Measurements from ENCODE around the gene ST3GAL3. TPM values are rescaled to one million over a fixed set of nuclear protein-coding genes. Genes with fewer than 3 reads are reported as not detected.

The ST3GAL3 gene
- polyA plus RNA-seq, 2 donors = 3.6 to 4.5 TPM

GRCh38 chr1:43791243-43791642 lies 83.9 kb downstream of the ST3GAL3 start:
- Histone ChIP-seq H3K27ac (ENCODE audit: low read depth in 2 of 2, low read length in 1 of 2) (no peak overlapping the region), H3K9me3 (ENCODE audit: control insufficient read depth in 2 of 2, insufficient read depth in 1 of 2, low read depth in 1 of 2, low read length in 1 of 2) (no peaks in the 10 kb centered on the region), H3K4me3 (ENCODE audit: low read depth in 1 of 2, low read length in 2 of 2) (no peak overlapping the region), H3K36me3 (ENCODE audit: control insufficient read depth in 2 of 2, insufficient read depth in 2 of 2, low read length in 1 of 2) (peaks cover 4% of the 10 kb centered on the region in 2 donors), H3K27me3 (ENCODE audit: control insufficient read depth in 1 of 2, insufficient read depth in 2 of 2, low read length in 2 of 2) (no peaks in the 10 kb centered on the region), H3K4me1 (ENCODE audit: control insufficient read depth in 2 of 2, insufficient read depth in 2 of 2, low read length in 1 of 2) (peaks cover 0 to 2% of the 10 kb centered on the region in 2 donors)
- WGBS, 2 donors = 96 to 99% methylated on average over 2 of the region's 2 CpGs

GRCh38 chr1:43796111-43796581 lies 88.8 kb downstream of the ST3GAL3 start:
- 60 to 82% methylated on average over 1 of the region's 1 CpG for WGBS, 2 donors
- H3K4me3 ChIP-seq (ENCODE audit: low read depth in 1 of 2, low read length in 2 of 2) = no peak overlapping the region
- peaks cover 4% of the 10 kb centered on the region in 2 donors for H3K36me3 ChIP-seq (ENCODE audit: control insufficient read depth in 2 of 2, insufficient read depth in 2 of 2, low read length in 1 of 2)
- H3K9me3 ChIP-seq (ENCODE audit: control insufficient read depth in 2 of 2, insufficient read depth in 1 of 2, low read depth in 1 of 2, low read length in 1 of 2) = no peaks in the 10 kb centered on the region
- no peak overlapping the region for H3K27ac ChIP-seq (ENCODE audit: low read depth in 2 of 2, low read length in 1 of 2)
- no peaks in the 10 kb centered on the region for H3K27me3 ChIP-seq (ENCODE audit: control insufficient read depth in 1 of 2, insufficient read depth in 2 of 2, low read length in 2 of 2)
- H3K4me1 ChIP-seq (ENCODE audit: control insufficient read depth in 2 of 2, insufficient read depth in 2 of 2, low read length in 1 of 2) = peaks cover 0 to 2% of the 10 kb centered on the region in 2 donors

GRCh38 chr1:43797891-43798290 lies 90.6 kb downstream of the ST3GAL3 start:
- Histone ChIP-seq H3K27me3 (ENCODE audit: control insufficient read depth in 1 of 2, insufficient read depth in 2 of 2, low read length in 2 of 2) (no peaks in the 10 kb centered on the region), H3K9me3 (ENCODE audit: control insufficient read depth in 2 of 2, insufficient read depth in 1 of 2, low read depth in 1 of 2, low read length in 1 of 2) (no peaks in the 10 kb centered on the region), H3K4me3 (ENCODE audit: low read depth in 1 of 2, low read length in 2 of 2) (no peak overlapping the region), H3K27ac (ENCODE audit: low read depth in 2 of 2, low read length in 1 of 2) (no peak overlapping the region), H3K36me3 (ENCODE audit: control insufficient read depth in 2 of 2, insufficient read depth in 2 of 2, low read length in 1 of 2) (peaks cover 0 to under 1% of the 10 kb centered on the region in 2 donors), H3K4me1 (ENCODE audit: control insufficient read depth in 2 of 2, insufficient read depth in 2 of 2, low read length in 1 of 2) (no peaks in the 10 kb centered on the region)
- WGBS, 2 donors = 93% methylated on average over 3 of the region's 3 CpGs

GRCh38 chr1:43799656-43800635 lies 92.6 kb downstream of the ST3GAL3 start:
- no peaks in the 10 kb centered on the region for H3K9me3 ChIP-seq (ENCODE audit: control insufficient read depth in 2 of 2, insufficient read depth in 1 of 2, low read depth in 1 of 2, low read length in 1 of 2)
- H3K27me3 ChIP-seq (ENCODE audit: control insufficient read depth in 1 of 2, insufficient read depth in 2 of 2, low read length in 2 of 2) = no peaks in the 10 kb centered on the region
- H3K27ac ChIP-seq (ENCODE audit: low read depth in 2 of 2, low read length in 1 of 2) = no peak overlapping the region
- no peaks in the 10 kb centered on the region for H3K4me1 ChIP-seq (ENCODE audit: control insufficient read depth in 2 of 2, insufficient read depth in 2 of 2, low read length in 1 of 2)
- H3K36me3 ChIP-seq (ENCODE audit: control insufficient read depth in 2 of 2, insufficient read depth in 2 of 2, low read length in 1 of 2) = no peaks in the 10 kb centered on the region
- no peak overlapping the region for H3K4me3 ChIP-seq (ENCODE audit: low read depth in 1 of 2, low read length in 2 of 2)
- WGBS, 2 donors = 79 to 82% methylated on average over 4 of the region's 4 CpGs

GRCh38 chr1:43800771-43801170 lies 93.4 kb downstream of the ST3GAL3 start:
- no peaks in the 10 kb centered on the region for H3K4me1 ChIP-seq (ENCODE audit: control insufficient read depth in 2 of 2, insufficient read depth in 2 of 2, low read length in 1 of 2)
- no peaks in the 10 kb centered on the region for H3K36me3 ChIP-seq (ENCODE audit: control insufficient read depth in 2 of 2, insufficient read depth in 2 of 2, low read length in 1 of 2)
- H3K27me3 ChIP-seq (ENCODE audit: control insufficient read depth in 1 of 2, insufficient read depth in 2 of 2, low read length in 2 of 2) = no peaks in the 10 kb centered on the region
- H3K4me3 ChIP-seq (ENCODE audit: low read depth in 1 of 2, low read length in 2 of 2) = no peak overlapping the region
- no peak overlapping the region for H3K27ac ChIP-seq (ENCODE audit: low read depth in 2 of 2, low read length in 1 of 2)
- WGBS, 2 donors = 94 to 97% methylated on average over 3 of the region's 3 CpGs
- H3K9me3 ChIP-seq (ENCODE audit: control insufficient read depth in 2 of 2, insufficient read depth in 1 of 2, low read depth in 1 of 2, low read length in 1 of 2) = no peaks in the 10 kb centered on the region

- no peaks in the 10 kb centered on the region for H3K36me3 ChIP-seq (ENCODE audit: control insufficient read depth in 2 of 2, insufficient read depth in 2 of 2, low read length in 1 of 2)
- H3K4me3 ChIP-seq (ENCODE audit: low read depth in 1 of 2, low read length in 2 of 2) = no peak overlapping the region
- 80 to 83% methylated on average over 3 of the region's 3 CpGs for WGBS, 2 donors
- no peak overlapping the region for H3K27ac ChIP-seq (ENCODE audit: low read depth in 2 of 2, low read length in 1 of 2)
- no peaks in the 10 kb centered on the region for H3K4me1 ChIP-seq (ENCODE audit: control insufficient read depth in 2 of 2, insufficient read depth in 2 of 2, low read length in 1 of 2)
- H3K9me3 ChIP-seq (ENCODE audit: control insufficient read depth in 2 of 2, insufficient read depth in 1 of 2, low read depth in 1 of 2, low read length in 1 of 2) = no peaks in the 10 kb centered on the region
- no peaks in the 10 kb centered on the region for H3K27me3 ChIP-seq (ENCODE audit: control insufficient read depth in 1 of 2, insufficient read depth in 2 of 2, low read length in 2 of 2)
These were observed 93.9 kb downstream of the ST3GAL3 start for GRCh38 chr1:43801203-43801602.

GRCh38 chr1:43802356-43802980 lies 95.1 kb downstream of the ST3GAL3 start:
- 92 to 95% methylated on average over 4 of the region's 4 CpGs for WGBS, 2 donors
- Histone ChIP-seq H3K9me3 (ENCODE audit: control insufficient read depth in 2 of 2, insufficient read depth in 1 of 2, low read depth in 1 of 2, low read length in 1 of 2) (no peaks in the 10 kb centered on the region), H3K27me3 (ENCODE audit: control insufficient read depth in 1 of 2, insufficient read depth in 2 of 2, low read length in 2 of 2) (no peaks in the 10 kb centered on the region), H3K4me3 (ENCODE audit: low read depth in 1 of 2, low read length in 2 of 2) (no peak overlapping the region), H3K36me3 (ENCODE audit: control insufficient read depth in 2 of 2, insufficient read depth in 2 of 2, low read length in 1 of 2) (no peaks in the 10 kb centered on the region), H3K27ac (ENCODE audit: low read depth in 2 of 2, low read length in 1 of 2) (no peak overlapping the region), H3K4me1 (ENCODE audit: control insufficient read depth in 2 of 2, insufficient read depth in 2 of 2, low read length in 1 of 2) (no peaks in the 10 kb centered on the region)

- WGBS, 2 donors = 95 to 98% methylated on average over 9 of the region's 9 CpGs
- H3K36me3 ChIP-seq (ENCODE audit: control insufficient read depth in 2 of 2, insufficient read depth in 2 of 2, low read length in 1 of 2) = no peaks in the 10 kb centered on the region
These were observed 95.8 kb downstream of the ST3GAL3 start for GRCh38 chr1:43803105-43803504.

GRCh38 chr1:43803646-43804045 lies 96.3 kb downstream of the ST3GAL3 start:
- H3K9me3 ChIP-seq (ENCODE audit: control insufficient read depth in 2 of 2, insufficient read depth in 1 of 2, low read depth in 1 of 2, low read length in 1 of 2) = no peaks in the 10 kb centered on the region
- no peak overlapping the region for H3K4me3 ChIP-seq (ENCODE audit: low read depth in 1 of 2, low read length in 2 of 2)
- no peaks in the 10 kb centered on the region for H3K36me3 ChIP-seq (ENCODE audit: control insufficient read depth in 2 of 2, insufficient read depth in 2 of 2, low read length in 1 of 2)
- H3K27ac ChIP-seq (ENCODE audit: low read depth in 2 of 2, low read length in 1 of 2) = no peak overlapping the region
- H3K4me1 ChIP-seq (ENCODE audit: control insufficient read depth in 2 of 2, insufficient read depth in 2 of 2, low read length in 1 of 2) = no peaks in the 10 kb centered on the region
- no peaks in the 10 kb centered on the region for H3K27me3 ChIP-seq (ENCODE audit: control insufficient read depth in 1 of 2, insufficient read depth in 2 of 2, low read length in 2 of 2)
- WGBS, 2 donors = 70 to 71% methylated on average over 4 of the region's 4 CpGs

More at GRCh38 chr1:43803105-43803504, 95.8 kb downstream of the ST3GAL3 start:
- Histone ChIP-seq H3K4me1 (ENCODE audit: control insufficient read depth in 2 of 2, insufficient read depth in 2 of 2, low read length in 1 of 2) (no peaks in the 10 kb centered on the region), H3K9me3 (ENCODE audit: control insufficient read depth in 2 of 2, insufficient read depth in 1 of 2, low read depth in 1 of 2, low read length in 1 of 2) (no peaks in the 10 kb centered on the region), H3K27me3 (ENCODE audit: control insufficient read depth in 1 of 2, insufficient read depth in 2 of 2, low read length in 2 of 2) (no peaks in the 10 kb centered on the region), H3K27ac (ENCODE audit: low read depth in 2 of 2, low read length in 1 of 2) (no peak overlapping the region), H3K4me3 (ENCODE audit: low read depth in 1 of 2, low read length in 2 of 2) (no peak overlapping the region)
